GM19193 (cell line): ENCODE data around the gene PSAT1.

Source experiments
- POLR2A ChIP-seq: IDR thresholded peaks from 4 replicates; pipeline ENCODE4 v1.6.1; 2011; ENCODE audit not compliant: insufficient read depth, insufficient read length; ENCODE audit errors: extremely low read depth

The PSAT1 gene

GRCh38 chr9:78303377-78304062 lies 6.6 kb downstream of the PSAT1 start:
- TF ChIP-seq POLR2A = no peak

- no peak for TF ChIP-seq POLR2A
Measured at GRCh38 chr9:78304357-78304756, 7.4 kb downstream of the PSAT1 start.

- no peak for TF ChIP-seq POLR2A
Measured at GRCh38 chr9:78306222-78307076, 9.5 kb downstream of the PSAT1 start.

- TF ChIP-seq POLR2A = no peak
Measured at GRCh38 chr9:78307360-78307759, 10.4 kb downstream of the PSAT1 start.

- no peak for TF ChIP-seq POLR2A
Measured at GRCh38 chr9:78309066-78309465, 12.1 kb downstream of the PSAT1 start.

- TF ChIP-seq POLR2A = no peak
Measured at GRCh38 chr9:78311075-78311474, 14.2 kb downstream of the PSAT1 start.

GRCh38 chr9:78311886-78312524 lies 15.1 kb downstream of the PSAT1 start:
- no peak for TF ChIP-seq POLR2A

GRCh38 chr9:78314550-78314949 lies 17.6 kb downstream of the PSAT1 start:
- no peak for TF ChIP-seq POLR2A

GRCh38 chr9:78314953-78315870 lies 18.3 kb downstream of the PSAT1 start:
- TF ChIP-seq POLR2A = no peak

- TF ChIP-seq POLR2A = no peak
Measured at GRCh38 chr9:78316166-78316892, 19.4 kb downstream of the PSAT1 start.

- TF ChIP-seq POLR2A = no peak
Measured at GRCh38 chr9:78319197-78320029, 22.5 kb downstream of the PSAT1 start.

- TF ChIP-seq POLR2A = no peak
Measured at GRCh38 chr9:78320030-78320693, 23.2 kb downstream of the PSAT1 start.
